GM23338 (cell line): Measurements from ENCODE around the gene TRPM3. TPM values are rescaled to one million over a fixed set of nuclear protein-coding genes. Genes with fewer than 3 reads are reported as not detected.

Experiments used
- ATAC-seq: fragments of 200-7000 bp; cut with Tn5 transposase; 3 replicates; pipeline ENCODE4 v1.9.1; 2020
- DNase-seq: peaks from one replicate; pipeline ENCODE4 v3.0.0-alpha.2; 2015; ENCODE audit warnings: low spot score
- H2AFZ ChIP-seq: fragments of 200-600 bp; sonication (generic); 2 replicates; pipeline ENCODE4 v1.8.0; 2016; ENCODE audit warnings: antibody characterized with exemption, mild to moderate bottlenecking, moderate library complexity
- H3F3A ChIP-seq: fragments of 200-600 bp; sonication (generic); replicated peaks from 2 replicates; pipeline ENCODE4 v1.8.0; 2017; ENCODE audit warnings: antibody characterized with exemption, mixed run types, low read depth
- H3K27ac ChIP-seq: fragments of 200-600 bp; sonication (generic); 2 replicates; pipeline ENCODE4 v1.6.1; 2016; ENCODE audit warnings: low read depth
- H3K27me3 ChIP-seq: fragments of 200-600 bp; sonication (generic); 2 replicates; pipeline ENCODE4 v1.8.0; 2016; ENCODE audit warnings: mild to moderate bottlenecking, mixed run types, moderate library complexity; ENCODE audit not compliant: insufficient read depth
- H3K36me3 ChIP-seq: fragments of 200-600 bp; sonication (generic); 2 replicates; pipeline ENCODE4 v1.8.0; 2016; ENCODE audit warnings: mild to moderate bottlenecking; ENCODE audit not compliant: insufficient read depth
- H3K4me1 ChIP-seq: fragments of 200-600 bp; sonication (generic); 2 replicates; pipeline ENCODE4 v1.8.0; 2016; ENCODE audit warnings: mild to moderate bottlenecking, moderate library complexity; ENCODE audit not compliant: insufficient read depth
- H3K4me2 ChIP-seq: fragments of 200-600 bp; sonication (generic); 2 replicates; pipeline ENCODE4 v1.7.1; 2017; ENCODE audit warnings: mixed run types
- H3K4me3 ChIP-seq: fragments of 200-600 bp; sonication (generic); 2 replicates; pipeline ENCODE4 v1.6.1; 2016; ENCODE audit warnings: mixed run types
- H3K79me2 ChIP-seq: fragments of 200-600 bp; sonication (generic); replicated peaks from 2 replicates; pipeline ENCODE4 v1.8.0; 2017; ENCODE audit warnings: mild to moderate bottlenecking; ENCODE audit not compliant: insufficient read depth
- H3K9me2 ChIP-seq: fragments of 200-600 bp; sonication (generic); 2 replicates; pipeline ENCODE4 v1.8.0; 2017; ENCODE audit not compliant: insufficient read depth
- H4K20me1 ChIP-seq: fragments of 200-600 bp; sonication (generic); replicated peaks from 2 replicates; pipeline ENCODE4 v1.8.0; 2017; ENCODE audit warnings: mild to moderate bottlenecking; ENCODE audit not compliant: insufficient read depth
- H3K27ac Mint-ChIP-seq: 2 replicates; pipeline ENCODE4 v1.8.0; 2020; ENCODE audit warnings: inconsistent platforms, mild to moderate bottlenecking, moderate library complexity, mixed read lengths
- H3K27me3 Mint-ChIP-seq: 3 replicates; pipeline ENCODE4 v1.8.0; 2022; ENCODE audit warnings: low read depth, mild to moderate bottlenecking, moderate library complexity, mixed read lengths, inconsistent platforms; ENCODE audit not compliant: insufficient read depth, poor library complexity
- H3K36me3 Mint-ChIP-seq: 3 replicates; pipeline ENCODE4 v1.8.0; 2021; ENCODE audit warnings: low read depth, mild to moderate bottlenecking, inconsistent platforms, moderate library complexity, mixed read lengths
- H3K4me1 Mint-ChIP-seq: 3 replicates; pipeline ENCODE4 v1.8.0; 2020; ENCODE audit warnings: mild to moderate bottlenecking, inconsistent platforms, mixed read lengths
- H3K4me3 Mint-ChIP-seq: 3 replicates; pipeline ENCODE4 v1.8.0; 2021; ENCODE audit warnings: moderate library complexity, mild to moderate bottlenecking, inconsistent platforms, mixed read lengths
- H3K9me3 Mint-ChIP-seq: 3 replicates; pipeline ENCODE4 v1.8.0; 2020; ENCODE audit warnings: moderate library complexity, mild to moderate bottlenecking, inconsistent platforms, mixed read lengths
- CREB1 ChIP-seq: fragments of 250-450 bp; sonication (Bioruptor Pico); IDR thresholded peaks from 2 replicates; pipeline ENCODE4 v1.5.0; 2020; ENCODE audit warnings: low read depth, mild to moderate bottlenecking, moderate library complexity
- CTCF ChIP-seq, 2 experiments: fragments of 200-600 bp in 1 of 2; sonication (generic) in 1 of 2; conservative IDR thresholded peaks; 2 replicates each; pipeline versions ENCODE4 v1.5.1 to v1.6.1; 2016 to 2017; ENCODE audit warnings: antibody characterized with exemption in 2 of 2, low read depth in 2 of 2, mild to moderate bottlenecking in 2 of 2, moderate library complexity in 1 of 2
- ETS1 ChIP-seq: IDR thresholded peaks from 2 replicates; pipeline ENCODE4 v1.6.1; 2016; ENCODE audit warnings: antibody characterized with exemption
- EZH2 ChIP-seq: fragments of 200-600 bp; sonication (generic); IDR thresholded peaks from one replicate; pipeline ENCODE4 v1.8.0; 2017; ENCODE audit warnings: antibody characterized with exemption, mild to moderate bottlenecking, low read depth; ENCODE audit not compliant: unreplicated experiment
- EZH2phosphoT487 ChIP-seq: fragments of 200-600 bp; sonication (generic); IDR thresholded peaks from one replicate; pipeline ENCODE4 v1.8.1; 2018; ENCODE audit warnings: antibody characterized with exemption; ENCODE audit not compliant: unreplicated experiment
- NANOG ChIP-seq: IDR thresholded peaks from 2 replicates; pipeline ENCODE4 v1.6.1; 2016; ENCODE audit warnings: antibody characterized with exemption, borderline replicate concordance
- POLR2AphosphoS5 ChIP-seq: IDR thresholded peaks from 2 replicates; pipeline ENCODE4 v1.6.1; 2016; ENCODE audit warnings: antibody characterized with exemption, low read depth
- REST ChIP-seq: IDR thresholded peaks from one replicate; pipeline ENCODE4 v1.6.1; 2018; ENCODE audit warnings: antibody characterized with exemption; ENCODE audit not compliant: unreplicated experiment
- STAT1 ChIP-seq: IDR thresholded peaks from one replicate; pipeline ENCODE4 v1.6.1; 2016; ENCODE audit warnings: antibody characterized with exemption; ENCODE audit not compliant: unreplicated experiment
- ZNF114 ChIP-seq: fragments of 250-450 bp; sonication (Bioruptor Pico); IDR thresholded peaks from 2 replicates; pipeline ENCODE4 v1.5.0; 2020; ENCODE audit warnings: mild to moderate bottlenecking, moderate library complexity
- ZNF331 ChIP-seq: fragments of 250-450 bp; sonication (Bioruptor Pico); IDR thresholded peaks from 2 replicates; pipeline ENCODE4 v1.5.0; 2020; ENCODE audit warnings: low read depth, mild to moderate bottlenecking, moderate library complexity
- ZNF462 ChIP-seq: fragments of 250-450 bp; sonication (Bioruptor Pico); IDR thresholded peaks from 2 replicates; pipeline ENCODE4 v1.5.0; 2020; ENCODE audit warnings: mild to moderate bottlenecking, moderate library complexity
- polyA plus RNA-seq: library from polyadenylated mRNA; unstranded; fragments of >200 nt; fragmentation: Nextera tagmentation; extraction: Ambion mirVana; gene quantifications from 2 replicates; pipeline ENCODE4 v1.2.1, GENCODE V29; 2016
- total RNA-seq: library from RNA; depleted of rRNA; stranded (reverse); fragments of >200 nt; shearing (Covaris generic); gene quantifications from 2 replicates; pipeline ENCODE4 v1.2.3, GENCODE V29; 2014

The TRPM3 gene
- total and polyA plus RNA-seq, 2 experiments from 2014 or later: 2.8 to 8.2 TPM

- Histone ChIP-seq H3K36me3 (no peaks in the 10 kb centered on the region), H3K4me2 (no peak overlapping the region), H3K4me3 (no peak overlapping the region), H3K9me2 (0 out of 2 replicates have a peak, but pooled peaks cover 3% of the 10 kb centered on the region), H3K79me2 (no peaks in the 10 kb centered on the region), H3K27ac (no peak overlapping the region), H2AFZ (no peak overlapping the region), H3F3A (no peaks in the 10 kb centered on the region), H4K20me1 (no peaks in the 10 kb centered on the region), H3K27me3 (no peaks in the 10 kb centered on the region), H3K4me1 (peaks cover under 1% of the 10 kb centered on the region; the same call in 1 of the 2 replicates)
- peaks cover 3% of the 10 kb centered on the region for H3K27me3 Mint-ChIP-seq
- no peak overlapping the region for H3K4me3 Mint-ChIP-seq
- no peak for DNase-seq
- H3K4me1 Mint-ChIP-seq: peaks cover 11% of the 10 kb centered on the region
- H3K27ac Mint-ChIP-seq: no peak overlapping the region
- H3K9me3 Mint-ChIP-seq: no peaks in the 10 kb centered on the region
- no peak for ATAC-seq
- no peaks in the 10 kb centered on the region for H3K36me3 Mint-ChIP-seq
- TF ChIP-seq CTCF (conservative IDR thresholded peaks at IDR 0.05; ENCODE audit: low read depth in 2 of 2): no peak
- TF ChIP-seq POLR2AphosphoS5: no peak
- TF ChIP-seq CREB1: no peak
- no peak for TF ChIP-seq ZNF114
- no peak for TF ChIP-seq ZNF462 (CRISPR knock-in tag)
- TF ChIP-seq ETS1: no peak
- no peak for TF ChIP-seq EZH2phosphoT487
- no peak for TF ChIP-seq REST
- no peak for TF ChIP-seq ZNF331 (CRISPR knock-in tag)
- TF ChIP-seq STAT1: no peak
- TF ChIP-seq EZH2: no peak
- no peak for TF ChIP-seq NANOG
These were observed 541.7 kb downstream of the TRPM3 start for GRCh38 chr9:70579686-70580085.
